Measurements from ENCODE around the gene ELL. TPM values are rescaled to one million over a fixed set of nuclear protein-coding genes. Genes with fewer than 3 reads are reported as not detected.

ELL gene
- total RNA-seq, 1 donor from 2014 or later, result 7.9 TPM

- no peaks in the 10 kb centered on the region for H3K9me3 ChIP-seq (replicated peaks)
- TF ChIP-seq, protein P1, sequence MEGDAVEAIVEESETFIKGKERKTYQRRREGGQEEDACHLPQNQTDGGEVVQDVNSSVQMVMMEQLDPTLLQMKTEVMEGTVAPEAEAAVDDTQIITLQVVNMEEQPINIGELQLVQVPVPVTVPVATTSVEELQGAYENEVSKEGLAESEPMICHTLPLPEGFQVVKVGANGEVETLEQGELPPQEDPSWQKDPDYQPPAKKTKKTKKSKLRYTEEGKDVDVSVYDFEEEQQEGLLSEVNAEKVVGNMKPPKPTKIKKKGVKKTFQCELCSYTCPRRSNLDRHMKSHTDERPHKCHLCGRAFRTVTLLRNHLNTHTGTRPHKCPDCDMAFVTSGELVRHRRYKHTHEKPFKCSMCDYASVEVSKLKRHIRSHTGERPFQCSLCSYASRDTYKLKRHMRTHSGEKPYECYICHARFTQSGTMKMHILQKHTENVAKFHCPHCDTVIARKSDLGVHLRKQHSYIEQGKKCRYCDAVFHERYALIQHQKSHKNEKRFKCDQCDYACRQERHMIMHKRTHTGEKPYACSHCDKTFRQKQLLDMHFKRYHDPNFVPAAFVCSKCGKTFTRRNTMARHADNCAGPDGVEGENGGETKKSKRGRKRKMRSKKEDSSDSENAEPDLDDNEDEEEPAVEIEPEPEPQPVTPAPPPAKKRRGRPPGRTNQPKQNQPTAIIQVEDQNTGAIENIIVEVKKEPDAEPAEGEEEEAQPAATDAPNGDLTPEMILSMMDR (IDR thresholded peaks at IDR 0.05; ENCODE audit: borderline replicate concordance), result no peak
- no peak for DNase-seq
- peaks cover 13% of the 10 kb centered on the region for H3K36me3 ChIP-seq
- intact Hi-C loops (cut with micrococcal nuclease), result no loop called here
- peak overlapping the region; percentile 66 for H3K4me3 ChIP-seq
- H3K27me3 ChIP-seq (ENCODE audit: low read depth), result no peaks in the 10 kb centered on the region
- peak overlapping the region; percentile 46 for H3K27ac ChIP-seq (replicated peaks)
- H3K4me1 ChIP-seq, result peaks cover 66% of the 10 kb centered on the region
These were observed 87.3 kb downstream of the ELL start for GRCh38 chr19:18434411-18435175.

GRCh38 chr19:18433735-18434398 lies 88.0 kb downstream of the ELL start:
- Histone ChIP-seq H3K36me3 (peaks cover 13% of the 10 kb centered on the region), H3K27me3 (ENCODE audit: low read depth) (no peaks in the 10 kb centered on the region), H3K9me3 (replicated peaks) (no peaks in the 10 kb centered on the region), H3K4me3 (peak overlapping the region; percentile 66), H3K27ac (replicated peaks) (peak overlapping the region; percentile 46), H3K4me1 (peaks cover 68% of the 10 kb centered on the region)
- TF ChIP-seq, protein P1 (IDR thresholded peaks at IDR 0.05; ENCODE audit: borderline replicate concordance), result no peak
- DNase-seq, result no peak
- intact Hi-C loops (cut with micrococcal nuclease), result no loop called here

- no peak for DNase-seq
These were observed 88.7 kb downstream of the ELL start for GRCh38 chr19:18433015-18433691.

GRCh38 chr19:18432275-18433014 lies 89.4 kb downstream of the ELL start:
- Histone ChIP-seq H3K27ac (replicated peaks) (peak overlapping the region; percentile 46), H3K36me3 (peaks cover 13% of the 10 kb centered on the region), H3K27me3 (ENCODE audit: low read depth) (no peaks in the 10 kb centered on the region), H3K4me1 (peaks cover 66% of the 10 kb centered on the region), H3K9me3 (replicated peaks) (no peaks in the 10 kb centered on the region), H3K4me3 (peak overlapping the region; percentile 66)
- intact Hi-C loops (cut with micrococcal nuclease), result no loop called here
- DNase-seq, result no peak
- TF ChIP-seq, protein P1 (IDR thresholded peaks at IDR 0.05; ENCODE audit: borderline replicate concordance), result no peak

More at GRCh38 chr19:18433015-18433691, 88.7 kb downstream of the ELL start:
- TF ChIP-seq, protein P1 (IDR thresholded peaks at IDR 0.05; ENCODE audit: borderline replicate concordance), result no peak
- peaks cover 13% of the 10 kb centered on the region for H3K36me3 ChIP-seq
- no peaks in the 10 kb centered on the region for H3K27me3 ChIP-seq (ENCODE audit: low read depth)
- peak overlapping the region; percentile 66 for H3K4me3 ChIP-seq
- H3K4me1 ChIP-seq, result peaks cover 68% of the 10 kb centered on the region
- no peaks in the 10 kb centered on the region for H3K9me3 ChIP-seq (replicated peaks)
- H3K27ac ChIP-seq (replicated peaks), result peak overlapping the region; percentile 46
- intact Hi-C loops (cut with micrococcal nuclease), result no loop called here

Data from left ventricle myocardium inferior (tissue), 1 donor.